CD4-positive, alpha-beta memory T cell (primary cell): Measurements from ENCODE around the gene LEMD2. TPM values are rescaled to one million over a fixed set of nuclear protein-coding genes. Genes with fewer than 3 reads are reported as not detected.

Experiments used
- CTCF ChIA-PET: fragments of 350-600 bp; sonication (Branson Sonifier 250); formaldehyde crosslinking; loops from one replicate; lab custom pipeline; 2021; ENCODE audit warnings: inconsistent platforms; ENCODE audit not compliant: partially characterized antibody; lab: Charles Lee
- POLR2A ChIA-PET: fragments of 350-600 bp; sonication (Branson Sonifier 250); formaldehyde crosslinking; loops from one replicate; lab custom pipeline; 2021; ENCODE audit not compliant: partially characterized antibody; lab: Charles Lee
- DNase-seq, 5 donors: peaks; one replicate each; pipeline versions ENCODE4 v3.0.0 to v3.0.0-alpha.2; 2020 to 2022; ENCODE audit warnings: mixed read lengths in 1 of 5
- H3K27ac ChIP-seq: one replicate; pipeline ENCODE4 v1.7.0; 2013; ENCODE audit warnings: low read depth, low read length
- H3K27me3 ChIP-seq: 2 replicates; pipeline ENCODE4 v1.7.0; 2013; ENCODE audit warnings: mild to moderate bottlenecking, low read length, moderate library complexity; ENCODE audit not compliant: insufficient read depth
- H3K36me3 ChIP-seq: 2 replicates; pipeline ENCODE4 v1.7.0; 2013; ENCODE audit warnings: mild to moderate bottlenecking, low read length, moderate library complexity; ENCODE audit not compliant: insufficient read depth
- H3K4me1 ChIP-seq: 2 replicates; pipeline ENCODE4 v1.7.0; 2013; ENCODE audit warnings: mild to moderate bottlenecking, low read length, moderate library complexity; ENCODE audit not compliant: insufficient read depth
- H3K4me3 ChIP-seq, 2 donors: one replicate each; pipeline ENCODE4 v1.7.0; 2013; ENCODE audit warnings: low read length in 2 of 2, mild to moderate bottlenecking in 1 of 2
- H3K9me3 ChIP-seq, 2 donors: one replicate each; pipeline ENCODE4 v1.7.0; 2013; ENCODE audit warnings: low read length in 2 of 2, control low read depth in 1 of 2; ENCODE audit not compliant: control insufficient read depth in 1 of 2
- H3K27ac Mint-ChIP-seq, 7 donors: one replicate each; pipeline ENCODE4 v1.8.0; 2020 to 2021; ENCODE audit warnings: mixed read lengths in 7 of 7, mild to moderate bottlenecking in 6 of 7, inconsistent platforms in 3 of 7, moderate library complexity in 3 of 7
- H3K27me3 Mint-ChIP-seq, 2 donors: one replicate each; pipeline ENCODE4 v1.8.0; 2020 to 2021; ENCODE audit warnings: mixed read lengths in 2 of 2
- H3K36me3 Mint-ChIP-seq, 2 donors: one replicate each; pipeline ENCODE4 v1.8.0; 2020 to 2021; ENCODE audit warnings: mixed read lengths in 2 of 2, inconsistent platforms in 1 of 2, mild to moderate bottlenecking in 1 of 2
- H3K4me1 Mint-ChIP-seq, 4 donors: one replicate each; pipeline ENCODE4 v1.8.0; 2020 to 2021; ENCODE audit warnings: mixed read lengths in 4 of 4, mild to moderate bottlenecking in 1 of 4
- H3K4me3 Mint-ChIP-seq, 8 donors: one replicate each; pipeline ENCODE4 v1.8.0; 2020 to 2021; ENCODE audit warnings: mixed read lengths in 8 of 8, mild to moderate bottlenecking in 7 of 8, moderate library complexity in 6 of 8, inconsistent platforms in 3 of 8
- H3K9me3 Mint-ChIP-seq, 8 donors: one replicate each; pipeline ENCODE4 v1.8.0; 2020 to 2021; ENCODE audit warnings: mixed read lengths in 8 of 8, mild to moderate bottlenecking in 5 of 8, inconsistent platforms in 3 of 8, moderate library complexity in 1 of 8
- intact Hi-C: fragments of 100-400 bp; cut with micrococcal nuclease; formaldehyde crosslinking; loops from one replicate; pipeline ENCODE4 v1.15.1; 2023
- polyA plus RNA-seq, 2 donors: library from polyadenylated mRNA; unstranded; fragments of 300-500 nt; fragmentation: Illumina TruSeq; gene quantifications; one replicate each; pipeline ENCODE4 v1.2.3, GENCODE V29; 2021
- total RNA-seq, 2 experiments: library from RNA; stranded (reverse); gene quantifications; one replicate each; pipeline ENCODE4 v1.2.3, GENCODE V29; 2021

LEMD2 gene
- total and polyA plus RNA-seq, 4 experiments from 2014 or later = 13.5 to 126 (median 80.1) TPM

- Histone ChIP-seq H3K27me3 (peaks cover 3% of the 10 kb centered on the region), H3K36me3 (no peaks in the 10 kb centered on the region), H3K9me3 (no peaks in the 10 kb centered on the region), H3K4me3 (no peak overlapping the region), H3K27ac (no peak overlapping the region), H3K4me1 (peaks cover 11% of the 10 kb centered on the region)
- H3K4me1 Mint-ChIP-seq = peaks cover 8 to 20% (median 12%) of the 10 kb centered on the region in 4 donors
- ChIA-PET CTCF (no interaction called here), POLR2A (no interaction called here)
- no peak overlapping the region for H3K4me3 Mint-ChIP-seq
- peaks cover 0 to 3% (median 0%) of the 10 kb centered on the region in 8 donors for H3K9me3 Mint-ChIP-seq
- DNase-seq = no peak
- H3K27me3 Mint-ChIP-seq = peaks cover 7 to 10% of the 10 kb centered on the region in 2 donors
- intact Hi-C loops = no loop called here
- H3K36me3 Mint-ChIP-seq = no peaks in the 10 kb centered on the region
- no peak overlapping the region for H3K27ac Mint-ChIP-seq
These were observed 61.8 kb downstream of the LEMD2 start for GRCh38 chr6:33727126-33727525.

DNA sequence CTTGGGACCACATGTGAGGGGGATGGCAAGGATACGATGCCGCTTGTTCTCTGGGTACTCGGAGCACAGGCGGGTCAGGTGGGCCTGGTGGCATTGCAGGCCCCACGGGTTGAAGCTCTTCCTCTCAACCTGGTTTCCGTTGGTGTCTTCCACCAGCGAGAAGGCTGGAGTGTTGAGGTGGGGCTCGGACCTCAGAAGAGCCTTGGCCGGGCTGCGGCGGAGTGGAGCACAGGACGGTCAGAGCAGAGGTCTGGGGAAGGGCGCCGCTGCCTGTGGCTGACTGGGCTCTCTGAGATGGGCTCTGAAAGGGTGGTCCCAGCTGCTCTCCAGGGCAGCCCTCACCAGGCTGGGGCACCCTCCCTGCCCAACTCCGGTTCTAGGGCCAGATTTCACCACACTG is 62.2 kb downstream of the LEMD2 start:
- Histone ChIP-seq H3K27me3 (peaks cover 3% of the 10 kb centered on the region), H3K4me3 (no peak overlapping the region), H3K36me3 (no peaks in the 10 kb centered on the region), H3K4me1 (peaks cover 11% of the 10 kb centered on the region), H3K9me3 (no peaks in the 10 kb centered on the region), H3K27ac (no peak overlapping the region)
- H3K27me3 Mint-ChIP-seq = peaks cover 7 to 10% of the 10 kb centered on the region in 2 donors
- CTCF ChIA-PET = no interaction called here
- no peak overlapping the region for H3K4me3 Mint-ChIP-seq
- H3K36me3 Mint-ChIP-seq = no peaks in the 10 kb centered on the region
- intact Hi-C loops = no loop called here
- POLR2A ChIA-PET = interaction anchor here (1.2 kb wide), 1 partner anchor 11 kb away, joined by 3 read pairs; no protein-coding TSS in a partner anchor
- DNase-seq = no peak
- peaks cover 0 to 3% (median 0%) of the 10 kb centered on the region in 8 donors for H3K9me3 Mint-ChIP-seq
- H3K27ac Mint-ChIP-seq = no peak overlapping the region
- H3K4me1 Mint-ChIP-seq = peaks cover 8 to 20% (median 12%) of the 10 kb centered on the region in 4 donors

- CTCF ChIA-PET = no interaction called here
- Mint-ChIP-seq H3K4me3 (no peak overlapping the region), H3K9me3 (peaks cover 0 to 3% (median 0%) of the 10 kb centered on the region in 8 donors), H3K27me3 (peaks cover 7 to 10% of the 10 kb centered on the region in 2 donors), H3K27ac (no peak overlapping the region), H3K4me1 (peaks cover 8 to 20% (median 12%) of the 10 kb centered on the region in 4 donors), H3K36me3 (no peaks in the 10 kb centered on the region)
- Histone ChIP-seq H3K27ac (no peak overlapping the region), H3K36me3 (no peaks in the 10 kb centered on the region), H3K9me3 (no peaks in the 10 kb centered on the region), H3K4me3 (no peak overlapping the region), H3K4me1 (peaks cover 11% of the 10 kb centered on the region), H3K27me3 (peaks cover 5% of the 10 kb centered on the region)
- DNase-seq = no peak
- intact Hi-C loops = no loop called here
- POLR2A ChIA-PET = interaction anchor here (1.2 kb wide), 1 partner anchor 11 kb away, joined by 3 read pairs; no protein-coding TSS in a partner anchor
These were observed 62.8 kb downstream of the LEMD2 start for GRCh38 chr6:33725891-33726673.

GRCh38 chr6:33725222-33725621 is 63.7 kb downstream of the LEMD2 start:
- Histone ChIP-seq H3K9me3 (no peaks in the 10 kb centered on the region), H3K4me1 (peaks cover 11% of the 10 kb centered on the region), H3K27me3 (peaks cover 7% of the 10 kb centered on the region), H3K36me3 (no peaks in the 10 kb centered on the region), H3K27ac (no peak overlapping the region), H3K4me3 (no peak overlapping the region)
- peak overlapping the region in 1 of 7 donors; percentile 57 for H3K27ac Mint-ChIP-seq
- no peak overlapping the region for H3K4me3 Mint-ChIP-seq
- POLR2A ChIA-PET = no interaction called here
- H3K9me3 Mint-ChIP-seq = peaks cover 0 to 3% (median 0%) of the 10 kb centered on the region in 8 donors
- no peak for DNase-seq
- peaks cover 8 to 20% (median 12%) of the 10 kb centered on the region in 4 donors for H3K4me1 Mint-ChIP-seq
- intact Hi-C loops = no loop called here
- CTCF ChIA-PET = interaction anchor here (1.3 kb wide), 1 partner anchor 14 kb away, joined by 5 read pairs; the partner anchor contains the start of gene UQCC2
- H3K27me3 Mint-ChIP-seq = peaks cover 9 to 10% of the 10 kb centered on the region in 2 donors
- H3K36me3 Mint-ChIP-seq = no peaks in the 10 kb centered on the region

DNA sequence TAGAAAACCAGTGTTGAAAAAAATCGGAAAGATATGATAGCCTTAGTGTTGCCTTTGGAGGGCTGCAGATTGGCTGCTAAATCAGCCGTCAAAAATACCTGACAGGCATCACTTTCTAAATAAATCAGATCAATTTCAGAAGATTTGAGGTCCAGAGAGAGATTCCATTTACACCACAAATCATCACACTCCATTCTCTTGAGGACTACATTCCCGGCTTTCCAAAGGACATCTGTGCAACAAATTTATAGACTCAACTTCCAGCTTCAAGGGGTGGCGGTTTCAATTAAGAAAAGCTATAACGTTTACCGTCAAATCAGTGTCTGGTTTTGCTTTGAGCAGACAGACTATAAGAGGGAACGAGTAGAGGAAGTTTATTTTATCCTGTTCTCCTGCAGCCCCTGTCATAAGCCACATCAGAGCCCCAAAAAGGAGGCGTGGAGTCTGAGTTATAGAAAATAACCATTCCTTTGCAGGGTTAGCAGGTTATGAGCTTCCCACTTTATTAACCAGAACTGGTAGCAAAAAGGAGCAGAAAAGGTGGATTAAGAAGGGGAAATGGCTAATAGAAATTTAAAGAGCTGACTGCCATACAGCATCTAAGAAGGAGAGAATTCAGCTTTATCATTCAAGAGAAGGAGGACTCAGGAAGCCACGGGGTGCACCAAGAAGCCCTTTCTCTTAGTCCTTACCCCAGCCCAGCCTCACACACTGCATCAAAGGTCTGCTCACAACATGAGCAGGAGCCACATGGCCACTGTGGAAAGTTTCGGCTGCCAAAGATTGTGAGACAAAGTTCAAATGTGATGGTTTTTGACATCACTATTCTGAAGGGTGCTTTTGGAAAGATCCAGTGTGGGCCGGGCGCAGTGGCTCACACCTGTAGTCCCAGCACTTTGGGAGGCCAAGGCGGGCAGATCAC is 64.6 kb downstream of the LEMD2 start:
- DNase-seq = peak in 1 of 5 donors; percentile 6
- H3K9me3 Mint-ChIP-seq = peaks cover 0 to 3% (median 0%) of the 10 kb centered on the region in 8 donors
- H3K36me3 ChIP-seq = no peaks in the 10 kb centered on the region
- H3K9me3 ChIP-seq = no peaks in the 10 kb centered on the region
- peaks cover 7% of the 10 kb centered on the region for H3K27me3 ChIP-seq
- H3K27me3 Mint-ChIP-seq = peaks cover 9 to 10% of the 10 kb centered on the region in 2 donors
- peaks cover 8 to 20% (median 12%) of the 10 kb centered on the region in 4 donors for H3K4me1 Mint-ChIP-seq
- CTCF ChIA-PET = interaction anchor here (1.3 kb wide), 1 partner anchor 13 kb away, joined by 5 read pairs; the partner anchor contains the start of gene UQCC2
- intact Hi-C loops = no loop called here
- no peaks in the 10 kb centered on the region for H3K36me3 Mint-ChIP-seq
- no peak overlapping the region for H3K4me3 ChIP-seq
- H3K4me1 ChIP-seq = peaks cover 11% of the 10 kb centered on the region
- H3K27ac Mint-ChIP-seq = peak overlapping the region in 3 of 7 donors; percentile 7 to 53 (median 25)
- H3K27ac ChIP-seq = no peak overlapping the region
- H3K4me3 Mint-ChIP-seq = peak overlapping the region in 7 of 8 donors; percentile 21 to 68 (median 51)
- POLR2A ChIA-PET = interaction anchor here (0.6 kb wide), 1 partner anchor 127 kb away, joined by 3 read pairs; no protein-coding TSS in a partner anchor

- no peak overlapping the region for H3K4me3 ChIP-seq
- Mint-ChIP-seq H3K36me3 (no peaks in the 10 kb centered on the region), H3K27me3 (peaks cover 7 to 10% of the 10 kb centered on the region in 2 donors), H3K4me3 (peak overlapping the region in 1 of 8 donors; percentile 22), H3K27ac (no peak overlapping the region), H3K9me3 (peaks cover 0 to 1% (median 0%) of the 10 kb centered on the region in 8 donors), H3K4me1 (peaks cover 8 to 16% (median 12%) of the 10 kb centered on the region in 4 donors)
- peaks cover 7% of the 10 kb centered on the region for H3K27me3 ChIP-seq
- no peaks in the 10 kb centered on the region for H3K36me3 ChIP-seq
- H3K4me1 ChIP-seq = peaks cover 11% of the 10 kb centered on the region
- POLR2A ChIA-PET = no interaction called here
- CTCF ChIA-PET = interaction anchor here (0.6 to 1.7 kb wide), 5 partner anchors 10 to 192 kb away, joined by 3 to 8 read pairs (median 5); partner anchors contain the start of gene UQCC2
- H3K27ac ChIP-seq = no peak overlapping the region
- H3K9me3 ChIP-seq = no peaks in the 10 kb centered on the region
- intact Hi-C loops = no loop called here
- no peak for DNase-seq
These were observed 65.4 kb downstream of the LEMD2 start for GRCh38 chr6:33723371-33724085.
